A673 (cell line): ENCODE results near the gene MYRIP. TPM values are rescaled to one million over a fixed set of nuclear protein-coding genes. Genes with fewer than 3 reads are reported as not detected.

Experiments
- BruUV-seq: library from RNA; stranded (reverse); fragments of 400-500 nt; replicated peaks from 2 replicates; lab custom pipeline; 2021; lab: Mats Ljungman, UMichigan
- CTCF ChIA-PET: fragments of 300-600 bp; sonication (Branson Sonifier 250); formaldehyde crosslinking; loops from one replicate; lab custom pipeline; 2022; ENCODE audit warnings: antibody characterized with exemption; lab: Charles Lee
- POLR2A ChIA-PET: fragments of 300-600 bp; sonication (Branson Sonifier 250); formaldehyde crosslinking; loops from one replicate; lab custom pipeline; 2022; ENCODE audit warnings: antibody characterized with exemption; ENCODE audit not compliant: low non-redundant PET; lab: Charles Lee
- DNase-seq: peaks from one replicate; pipeline ENCODE4 v3.0.0-alpha.2; 2015; ENCODE audit warnings: low spot score
- H3K27ac ChIP-seq: fragments of 200-600 bp; sonication (generic); 2 replicates; pipeline ENCODE4 v1.5.1; 2016; ENCODE audit warnings: mixed run types, low read depth, mild to moderate bottlenecking, mixed read lengths, antibody characterized with exemption, low read length; ENCODE audit not compliant: poor library complexity, severe bottlenecking
- H3K27me3 ChIP-seq: fragments of 200-600 bp; sonication (generic); replicated peaks from 2 replicates; pipeline ENCODE4 v1.6.1; 2017; ENCODE audit warnings: mixed run types, low read depth, mild to moderate bottlenecking, mixed read lengths, antibody characterized with exemption, low read length; ENCODE audit not compliant: insufficient read depth, poor library complexity
- H3K36me3 ChIP-seq: fragments of 200-600 bp; sonication (generic); 2 replicates; pipeline ENCODE4 v1.6.1; 2016; ENCODE audit warnings: mixed run types, mild to moderate bottlenecking, mixed read lengths, antibody characterized with exemption, low read length; ENCODE audit not compliant: insufficient read depth, poor library complexity, severe bottlenecking
- H3K4me1 ChIP-seq: fragments of 200-600 bp; sonication (generic); 2 replicates; pipeline ENCODE4 v1.6.1; 2017; ENCODE audit warnings: mixed run types, mild to moderate bottlenecking, mixed read lengths, antibody characterized with exemption, low read length; ENCODE audit not compliant: insufficient read depth, poor library complexity, severe bottlenecking
- H3K4me3 ChIP-seq: fragments of 200-600 bp; sonication (generic); 2 replicates; pipeline ENCODE4 v1.5.1; 2016; ENCODE audit warnings: low read depth, mixed run types, mild to moderate bottlenecking, mixed read lengths, low read length; ENCODE audit not compliant: poor library complexity, severe bottlenecking
- H3K9me3 ChIP-seq: fragments of 200-600 bp; sonication (generic); 2 replicates; pipeline ENCODE4 v1.6.1; 2016; ENCODE audit warnings: mixed run types, low read depth, mild to moderate bottlenecking, mixed read lengths, antibody characterized with exemption, low read length; ENCODE audit not compliant: poor library complexity, severe bottlenecking
- EZH2 ChIP-seq: fragments of 200-600 bp; sonication (generic); IDR thresholded peaks from 2 replicates; pipeline ENCODE4 v1.6.1; 2017; ENCODE audit warnings: borderline replicate concordance, low read depth, mild to moderate bottlenecking, mixed read lengths, antibody characterized with exemption, low read length; ENCODE audit not compliant: poor library complexity, severe bottlenecking
- intact Hi-C: fragments of 100-400 bp; cut with micrococcal nuclease; formaldehyde crosslinking; loops from one replicate; pipeline ENCODE4 v1.10.0; 2022; ENCODE audit not compliant: unreplicated experiment
- total RNA-seq: library from RNA; stranded (reverse); gene quantifications from 2 replicates; pipeline ENCODE4 v1.2.3, GENCODE V29; 2021
- TF ChIP-seq, protein P1 (sequence below): fragments of 300-800, 200-600 bp; sonication (generic); conservative IDR thresholded peaks from 2 replicates; pipeline ENCODE4 v1.5.1; 2017; ENCODE audit warnings: low read depth, mild to moderate bottlenecking, antibody characterized with exemption, low read length, moderate library complexity, mixed read lengths

Gene MYRIP
- total RNA-seq, 1 experiment from 2014 or later = not detected

DNA sequence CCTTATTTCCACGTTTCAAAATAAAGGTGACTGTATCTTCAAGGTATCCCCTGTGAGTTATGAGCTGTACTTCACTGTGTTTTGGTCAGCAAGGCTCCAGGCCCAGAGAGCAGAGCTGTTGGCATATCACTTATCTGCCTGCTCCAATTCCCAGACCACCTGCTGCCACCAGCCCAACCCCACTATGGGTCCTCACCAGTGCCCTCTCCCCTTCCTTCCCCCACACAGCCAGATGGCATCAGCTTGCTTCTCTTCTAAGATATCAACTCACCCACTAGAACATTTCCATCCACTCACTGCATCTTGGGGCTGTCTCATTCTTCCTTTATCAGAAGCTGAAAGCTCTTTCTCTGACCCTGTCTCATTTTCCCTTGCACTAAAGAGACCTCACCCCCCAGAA is 363.2 kb downstream of the MYRIP start:
- Histone ChIP-seq H3K9me3 (no peaks in the 10 kb centered on the region), H3K4me1 (no peaks in the 10 kb centered on the region), H3K27me3 (no peaks in the 10 kb centered on the region), H3K36me3 (no peaks in the 10 kb centered on the region), H3K27ac (no peak overlapping the region), H3K4me3 (no peak overlapping the region)
- BruUV-seq = no TSS peak
- no peak for DNase-seq
- ChIA-PET CTCF (no interaction called here), POLR2A (no interaction called here)
- intact Hi-C loops = no loop called here
- TF ChIP-seq, protein P1, sequence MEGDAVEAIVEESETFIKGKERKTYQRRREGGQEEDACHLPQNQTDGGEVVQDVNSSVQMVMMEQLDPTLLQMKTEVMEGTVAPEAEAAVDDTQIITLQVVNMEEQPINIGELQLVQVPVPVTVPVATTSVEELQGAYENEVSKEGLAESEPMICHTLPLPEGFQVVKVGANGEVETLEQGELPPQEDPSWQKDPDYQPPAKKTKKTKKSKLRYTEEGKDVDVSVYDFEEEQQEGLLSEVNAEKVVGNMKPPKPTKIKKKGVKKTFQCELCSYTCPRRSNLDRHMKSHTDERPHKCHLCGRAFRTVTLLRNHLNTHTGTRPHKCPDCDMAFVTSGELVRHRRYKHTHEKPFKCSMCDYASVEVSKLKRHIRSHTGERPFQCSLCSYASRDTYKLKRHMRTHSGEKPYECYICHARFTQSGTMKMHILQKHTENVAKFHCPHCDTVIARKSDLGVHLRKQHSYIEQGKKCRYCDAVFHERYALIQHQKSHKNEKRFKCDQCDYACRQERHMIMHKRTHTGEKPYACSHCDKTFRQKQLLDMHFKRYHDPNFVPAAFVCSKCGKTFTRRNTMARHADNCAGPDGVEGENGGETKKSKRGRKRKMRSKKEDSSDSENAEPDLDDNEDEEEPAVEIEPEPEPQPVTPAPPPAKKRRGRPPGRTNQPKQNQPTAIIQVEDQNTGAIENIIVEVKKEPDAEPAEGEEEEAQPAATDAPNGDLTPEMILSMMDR = no peak
- TF ChIP-seq EZH2 = no peak

GRCh38 chr3:40173227-40173721 is 363.9 kb downstream of the MYRIP start:
- ChIA-PET CTCF (no interaction called here), POLR2A (no interaction called here)
- TF ChIP-seq, protein P1 = no peak
- TF ChIP-seq EZH2 = no peak
- BruUV-seq = no TSS peak
- no peak overlapping the region for H3K27ac ChIP-seq
- no peaks in the 10 kb centered on the region for H3K9me3 ChIP-seq
- no peak overlapping the region for H3K4me3 ChIP-seq
- H3K36me3 ChIP-seq = no peaks in the 10 kb centered on the region
- no peak for DNase-seq
- H3K27me3 ChIP-seq = no peaks in the 10 kb centered on the region
- no peaks in the 10 kb centered on the region for H3K4me1 ChIP-seq
- intact Hi-C loops = no loop called here

- ChIA-PET CTCF (no interaction called here), POLR2A (no interaction called here)
- BruUV-seq = no TSS peak
These were observed 368.7 kb downstream of the MYRIP start for GRCh38 chr3:40178012-40178594.

More at GRCh38 chr3:40178012-40178594, 368.7 kb downstream of the MYRIP start:
- no peak overlapping the region for H3K4me3 ChIP-seq
- H3K9me3 ChIP-seq = no peaks in the 10 kb centered on the region
- intact Hi-C loops = loop anchor here (5.0 kb wide), 2 partner anchors 456 to 636 kb away; no protein-coding TSS in a partner anchor
- no peaks in the 10 kb centered on the region for H3K27me3 ChIP-seq
- TF ChIP-seq EZH2 = no peak
- TF ChIP-seq, protein P1 = no peak
- H3K4me1 ChIP-seq = no peaks in the 10 kb centered on the region
- DNase-seq = no peak
- no peak overlapping the region for H3K27ac ChIP-seq
- H3K36me3 ChIP-seq = no peaks in the 10 kb centered on the region
